HG02943 (cell line): ENCODE data around the gene ZNF185.
"Not testable (repeated sequence)": the region's sequence is repeated elsewhere in the genome, so short reads cannot be mapped to it uniquely, and the experiment has no call there.

Experiments
- ATAC-seq: cut with Tn5 transposase; IDR thresholded peaks from one replicate; pipeline ENCODE4 v1.9.1; 2021; ENCODE audit warnings: mild to moderate bottlenecking, low read depth, moderate library complexity; ENCODE audit not compliant: unreplicated experiment

Gene ZNF185

GRCh38 chrX:152895121-152895520 is 2.7 kb upstream of the ZNF185 start:
- no peak for ATAC-seq

GRCh38 chrX:152895724-152896420 is 2.0 kb upstream of the ZNF185 start:
- no peak for ATAC-seq

GRCh38 chrX:152896450-152896849 is 1.4 kb upstream of the ZNF185 start:
- ATAC-seq, result no peak

- no peak for ATAC-seq
Observed at GRCh38 chrX:152898442-152898841, 575 bp downstream of the ZNF185 start.

- no peak for ATAC-seq
Observed at GRCh38 chrX:152899111-152899873, 1.4 kb downstream of the ZNF185 start.

- no peak for ATAC-seq
Observed at GRCh38 chrX:152899874-152900719, 2.2 kb downstream of the ZNF185 start.

GRCh38 chrX:152900937-152901445 is 3.1 kb downstream of the ZNF185 start:
- no peak for ATAC-seq

- no peak for ATAC-seq
Observed at GRCh38 chrX:152901816-152902501, 4.1 kb downstream of the ZNF185 start.

GRCh38 chrX:152902502-152902820 is 4.6 kb downstream of the ZNF185 start:
- ATAC-seq, result no peak

GRCh38 chrX:152903589-152903988 is 5.7 kb downstream of the ZNF185 start:
- no peak for ATAC-seq

- ATAC-seq, result no peak
Observed at GRCh38 chrX:152904151-152905080, 6.5 kb downstream of the ZNF185 start.

GRCh38 chrX:152905081-152905420 is 7.2 kb downstream of the ZNF185 start:
- no peak for ATAC-seq

- no peak for ATAC-seq
Observed at GRCh38 chrX:152907084-152907651, 9.3 kb downstream of the ZNF185 start.

- no peak for ATAC-seq
Observed at GRCh38 chrX:152908486-152908885, 10.6 kb downstream of the ZNF185 start.

GRCh38 chrX:152910018-152910417 is 12.2 kb downstream of the ZNF185 start:
- not testable (repeated sequence) for ATAC-seq

- no peak for ATAC-seq
Observed at GRCh38 chrX:152912106-152912505, 14.2 kb downstream of the ZNF185 start.

- ATAC-seq, result no peak
Observed at GRCh38 chrX:152912641-152913040, 14.8 kb downstream of the ZNF185 start.

GRCh38 chrX:152913346-152913745 is 15.5 kb downstream of the ZNF185 start:
- ATAC-seq, result no peak

- ATAC-seq, result no peak
Observed at GRCh38 chrX:152913910-152914309, 16.0 kb downstream of the ZNF185 start.
